Stimulated activated CD8-positive, alpha-beta memory T cell treated with anti-CD3 and anti-CD28 coated beads, Interleukin-15, amount 100 ng/mL, for 4 hours (primary cell): ENCODE measurements around the gene PRXL2B.
"Not testable (repeated sequence)": the region's sequence is repeated elsewhere in the genome, so short reads cannot be mapped to it uniquely, and the experiment has no call there.

ENCODE experiments used
- DNase-seq, 2 donors: peaks; one replicate each; pipeline ENCODE4 v3.0.0-alpha.2; 2020; ENCODE audit warnings: low read depth in 2 of 2

PRXL2B gene

GRCh38 chr1:2564006-2564814 lies 22.4 kb upstream of the PRXL2B start:
- no peak for DNase-seq

- no peak for DNase-seq
Measured at GRCh38 chr1:2564815-2565374, 21.7 kb upstream of the PRXL2B start.

GRCh38 chr1:2566101-2567045 lies 20.2 kb upstream of the PRXL2B start:
- no peak for DNase-seq

GRCh38 chr1:2567083-2567679 lies 19.4 kb upstream of the PRXL2B start:
- no peak for DNase-seq

GRCh38 chr1:2568187-2568816 lies 18.3 kb upstream of the PRXL2B start:
- DNase-seq = not testable (repeated sequence)

GRCh38 chr1:2569060-2569459 lies 17.5 kb upstream of the PRXL2B start:
- no peak for DNase-seq

GRCh38 chr1:2569703-2570102 lies 16.9 kb upstream of the PRXL2B start:
- not testable (repeated sequence) for DNase-seq

GRCh38 chr1:2570332-2570731 lies 16.2 kb upstream of the PRXL2B start:
- DNase-seq = no peak

- DNase-seq = no peak
Measured at GRCh38 chr1:2571348-2571747, 15.2 kb upstream of the PRXL2B start.

GRCh38 chr1:2573250-2573920 lies 13.2 kb upstream of the PRXL2B start:
- DNase-seq = no peak

- DNase-seq = no peak
Measured at GRCh38 chr1:2574350-2574749, 12.2 kb upstream of the PRXL2B start.

GRCh38 chr1:2575801-2576663 lies 10.5 kb upstream of the PRXL2B start:
- DNase-seq = no peak

GRCh38 chr1:2577565-2578075 lies 9.0 kb upstream of the PRXL2B start:
- not testable (repeated sequence) for DNase-seq

GRCh38 chr1:2578758-2579118 lies 7.8 kb upstream of the PRXL2B start:
- DNase-seq = no peak

GRCh38 chr1:2580691-2581090 lies 5.9 kb upstream of the PRXL2B start:
- no peak for DNase-seq

- no peak for DNase-seq
Measured at GRCh38 chr1:2582391-2582790, 4.2 kb upstream of the PRXL2B start.

- DNase-seq = no peak
Measured at GRCh38 chr1:2583331-2583791, 3.2 kb upstream of the PRXL2B start.

- no peak for DNase-seq
Measured at GRCh38 chr1:2583871-2584351, 2.7 kb upstream of the PRXL2B start.

- no peak for DNase-seq
Measured at GRCh38 chr1:2584686-2585317, 1.8 kb upstream of the PRXL2B start.
